HCT116 (cell line): ENCODE measurements around the gene UBE2E1. TPM values are rescaled to one million over a fixed set of nuclear protein-coding genes. Genes with fewer than 3 reads are reported as not detected.

Experiments used
- ATAC-seq: fragments of 200-7000 bp; cut with Tn5 transposase; 2 replicates; pipeline ENCODE4 v1.9.1; 2020; ENCODE audit warnings: mild to moderate bottlenecking, moderate library complexity
- BruUV-seq: library from RNA; stranded (reverse); fragments of 400-500 nt; replicated peaks from 2 replicates; lab custom pipeline; 2021; lab: Mats Ljungman, UMichigan
- CTCF ChIA-PET: fragments of 300-600 bp; sonication (Branson Sonifier 250); formaldehyde crosslinking; loops from one replicate; lab custom pipeline; 2021; ENCODE audit warnings: antibody characterized with exemption; lab: Charles Lee
- POLR2A ChIA-PET: fragments of 300-600, 350-600 bp; sonication (Branson Sonifier 250); formaldehyde crosslinking; loops from one replicate; lab custom pipeline; 2021; ENCODE audit warnings: antibody characterized with exemption; lab: Charles Lee
- RAD21 ChIA-PET, 2 experiments: fragments of 300-600 bp; sonication (Branson Sonifier 250); formaldehyde crosslinking; loops; one replicate each; lab custom pipeline; 2023; ENCODE audit warnings: low total read pairs in 2 of 2; ENCODE audit not compliant: uncharacterized antibody in 2 of 2, unreplicated experiment in 2 of 2, low non-redundant PET in 1 of 2; lab: Charles Lee
- DNase-seq: peaks from one replicate; pipeline ENCODE4 v3.0.0-alpha.2; 2010; ENCODE audit warnings: low read depth, low spot score
- H2AFZ ChIP-seq: fragments of 200-600 bp; shearing (Covaris generic), sonication (generic); 2 replicates; pipeline ENCODE4 v1.6.1; 2017; ENCODE audit warnings: low read depth, mixed run types, mixed read lengths, antibody characterized with exemption, low read length; ENCODE audit not compliant: poor library complexity, severe bottlenecking
- H3K27ac ChIP-seq: 2 replicates; pipeline ENCODE4 v1.5.1; 2012; ENCODE audit warnings: low read depth, low read length
- H3K27me3 ChIP-seq: fragments of 200-600 bp; sonication (generic); 2 replicates; pipeline ENCODE4 v1.6.1; 2016; ENCODE audit warnings: mixed run types, low read length, mixed read lengths; ENCODE audit not compliant: insufficient read depth
- H3K36me3 ChIP-seq, 2 experiments: fragments of 200-500 bp in 1 of 2; fragments of 200-600 bp in 1 of 2; sonication (Bioruptor generic) in 1 of 2; sonication (generic) in 1 of 2; 2 replicates each; pipeline versions ENCODE4 v1.5.1 to v1.6.1; 2014 to 2016; ENCODE audit warnings: low read length in 2 of 2, inconsistent platforms in 1 of 2, mixed read lengths in 1 of 2, mixed run types in 1 of 2; ENCODE audit not compliant: insufficient read depth in 2 of 2, control insufficient read depth in 1 of 2
- H3K4me1 ChIP-seq, 2 experiments: fragments of 200-600 bp in 1 of 2; sonication (generic) in 1 of 2; 2 replicates each; pipeline versions ENCODE4 v1.5.1 to v1.6.1; 2012 to 2017; ENCODE audit warnings: low read length in 2 of 2, inconsistent platforms in 1 of 2, mild to moderate bottlenecking in 1 of 2, mixed read lengths in 1 of 2, mixed run types in 1 of 2, moderate library complexity in 1 of 2; ENCODE audit not compliant: insufficient read depth in 2 of 2, control insufficient read depth in 1 of 2
- H3K4me2 ChIP-seq: fragments of 200-600 bp; sonication (generic); 2 replicates; pipeline ENCODE4 v1.6.1; 2017; ENCODE audit warnings: mixed run types, low read length, mixed read lengths
- H3K4me3 ChIP-seq, 2 experiments: fragments of 200-600 bp in 1 of 2; sonication (generic) in 1 of 2; replicated peaks in 1 of 2; 2 replicates each; pipeline ENCODE4 v1.5.1; 2011 to 2016; ENCODE audit warnings: low read length in 2 of 2, control low read depth in 1 of 2, low read depth in 1 of 2, mild to moderate bottlenecking in 1 of 2, mixed read lengths in 1 of 2, mixed run types in 1 of 2
- H3K79me2 ChIP-seq: fragments of 200-600 bp; sonication (generic); 2 replicates; pipeline ENCODE4 v1.6.1; 2017; ENCODE audit warnings: mild to moderate bottlenecking, mixed run types, low read length, moderate library complexity, mixed read lengths; ENCODE audit not compliant: insufficient read depth
- H3K9ac ChIP-seq: fragments of 200-600 bp; sonication (generic); 2 replicates; pipeline ENCODE4 v1.6.1; 2016; ENCODE audit warnings: low read length, mixed read lengths
- H3K9me2 ChIP-seq: fragments of 200-600 bp; sonication (generic), shearing (Covaris generic); 2 replicates; pipeline ENCODE4 v1.6.1; 2017; ENCODE audit warnings: mixed run types, mild to moderate bottlenecking, moderate library complexity; ENCODE audit not compliant: insufficient read depth
- H3K9me3 ChIP-seq, 2 experiments: fragments of 200-500 bp in 1 of 2; fragments of 200-600 bp in 1 of 2; sonication (Bioruptor generic) in 1 of 2; sonication (generic) in 1 of 2; 2 replicates each; pipeline ENCODE4 v1.6.1; 2014 to 2017; ENCODE audit warnings: low read length in 2 of 2, mixed read lengths in 2 of 2, inconsistent platforms in 1 of 2, low read depth in 1 of 2, mild to moderate bottlenecking in 1 of 2, mixed run types in 1 of 2, moderate library complexity in 1 of 2; ENCODE audit not compliant: control insufficient read depth in 1 of 2, insufficient read depth in 1 of 2
- H4K20me1 ChIP-seq: fragments of 200-600 bp; sonication (generic), shearing (Covaris generic); 2 replicates; pipeline ENCODE4 v1.6.1; 2017; ENCODE audit warnings: mixed run types, mild to moderate bottlenecking, moderate library complexity; ENCODE audit not compliant: insufficient read depth
- ATF3 ChIP-seq: IDR thresholded peaks from 2 replicates; pipeline ENCODE4 v1.6.1; 2012
- CBX3 ChIP-seq: IDR thresholded peaks from 2 replicates; pipeline ENCODE4 v1.6.1; 2012; ENCODE audit warnings: low read depth
- CTCF ChIP-seq, 3 experiments: fragments of 200-600 bp in 1 of 3; sonication (generic) in 1 of 3; IDR thresholded peaks in 2 of 3; conservative IDR thresholded peaks in 1 of 3; 2 replicates each; pipeline ENCODE4 v1.5.1; 2012 to 2017; ENCODE audit warnings: low read depth in 2 of 3, low read length in 2 of 3, antibody characterized with exemption in 1 of 3, borderline replicate concordance in 1 of 3, control low read depth in 1 of 3, mild to moderate bottlenecking in 1 of 3, mixed read lengths in 1 of 3, mixed run types in 1 of 3, moderate library complexity in 1 of 3; ENCODE audit not compliant: insufficient read depth in 1 of 3
- ELF1 ChIP-seq: IDR thresholded peaks from 2 replicates; pipeline ENCODE4 v1.6.1; 2012; ENCODE audit warnings: low read depth, borderline replicate concordance
- EZH2 ChIP-seq: fragments of 200-600 bp; sonication (generic); IDR thresholded peaks from 2 replicates; pipeline ENCODE4 v1.6.1; 2017; ENCODE audit warnings: antibody characterized with exemption, mixed run types
- EZH2phosphoT487 ChIP-seq: fragments of 200-600 bp; IDR thresholded peaks from 2 replicates; pipeline ENCODE4 v1.6.1; 2018; ENCODE audit warnings: antibody characterized with exemption, borderline replicate concordance
- FOSL1 ChIP-seq: IDR thresholded peaks from 2 replicates; pipeline ENCODE4 v1.6.1; 2012; ENCODE audit warnings: low read depth
- JUND ChIP-seq: IDR thresholded peaks from 2 replicates; pipeline ENCODE4 v1.6.1; 2012
- MAX ChIP-seq: IDR thresholded peaks from 2 replicates; pipeline ENCODE4 v1.6.1; 2012
- POLR2A ChIP-seq: IDR thresholded peaks from 2 replicates; pipeline ENCODE4 v1.7.0; 2011; ENCODE audit warnings: borderline replicate concordance; ENCODE audit not compliant: insufficient read depth, insufficient read length; ENCODE audit errors: extremely low read depth
- RAD21 ChIP-seq: IDR thresholded peaks from 2 replicates; pipeline ENCODE4 v1.6.1; 2012; ENCODE audit warnings: low read depth, mild to moderate bottlenecking
- REST ChIP-seq: IDR thresholded peaks from 2 replicates; pipeline ENCODE4 v1.6.1; 2012; ENCODE audit warnings: low read depth
- SIN3A ChIP-seq: IDR thresholded peaks from 2 replicates; pipeline ENCODE4 v1.6.1; 2012; ENCODE audit warnings: low read depth
- SP1 ChIP-seq: IDR thresholded peaks from 2 replicates; pipeline ENCODE4 v1.6.1; 2012; ENCODE audit warnings: low read depth
- SRF ChIP-seq: IDR thresholded peaks from 2 replicates; pipeline ENCODE4 v1.6.1; 2012; ENCODE audit warnings: low read depth
- YY1 ChIP-seq: IDR thresholded peaks from 2 replicates; pipeline ENCODE4 v1.6.1; 2011; ENCODE audit warnings: low read length, low read depth, moderate library complexity, mild to moderate bottlenecking; ENCODE audit not compliant: insufficient replicate concordance; ENCODE audit errors: extremely low read depth
- ZFX ChIP-seq: fragments of 450-650 bp; IDR thresholded peaks from 2 replicates; pipeline ENCODE4 v1.6.1; 2017
- ZNF274 ChIP-seq: fragments of 200-500 bp; sonication (Bioruptor generic); IDR thresholded peaks from 2 replicates; pipeline ENCODE4 v1.6.1; 2014; ENCODE audit warnings: mild to moderate bottlenecking, low read depth, low read length, inconsistent platforms
- intact Hi-C: fragments of 100-400 bp; cut with micrococcal nuclease; formaldehyde crosslinking; loops from 2 replicates; pipeline ENCODE4 v1.10.0; 2022
- total RNA-seq: library from RNA; stranded (reverse); gene quantifications from one replicate; pipeline ENCODE4 v1.2.1, GENCODE V29; 2021; ENCODE audit not compliant: unreplicated experiment

The UBE2E1 gene
- total RNA-seq, 1 experiment from 2014 or later, result 75.1 TPM

GRCh38 chr3:23823620-23824019 lies 17.9 kb downstream of the UBE2E1 start:
- TF ChIP-seq REST (no peak), SP1 (no peak), POLR2A (no peak), ZFX (no peak), ELF1 (no peak), JUND (no peak), EZH2 (no peak), RAD21 (no peak), FOSL1 (no peak), ZNF274 (no peak), YY1 (no peak), SRF (no peak), MAX (no peak), ATF3 (no peak), CBX3 (no peak), EZH2phosphoT487 (no peak), SIN3A (no peak), CTCF (IDR thresholded peaks at IDR 0.05 in 2 of 3, conservative IDR thresholded peaks at IDR 0.05 in 1 of 3; ENCODE audit: borderline replicate concordance in 1 of 3, insufficient read depth in 1 of 3, low read depth in 2 of 3, low read length in 2 of 3) (no peak)
- H3K27ac ChIP-seq, result no peak overlapping the region
- no peaks in the 10 kb centered on the region for H3K9me3 ChIP-seq
- no peak overlapping the region for H3K4me2 ChIP-seq
- no peaks in the 10 kb centered on the region; the same call in 1 of the 2 replicates for H4K20me1 ChIP-seq
- H3K9me2 ChIP-seq, result no peaks in the 10 kb centered on the region
- DNase-seq (no peak), ATAC-seq (no peak)
- CTCF ChIA-PET, result interaction anchor here (1.0 kb wide), 1 partner anchor 13 kb away, joined by 3 read pairs; no protein-coding TSS in a partner anchor
- H3K36me3 ChIP-seq, result no peaks in the 10 kb centered on the region
- POLR2A ChIA-PET, result no interaction called here
- H3K4me3 ChIP-seq, result no peak overlapping the region
- no TSS peak for BruUV-seq
- no peak overlapping the region for H2AFZ ChIP-seq
- H3K4me1 ChIP-seq, result no peaks in the 10 kb centered on the region
- H3K9ac ChIP-seq, result no peak overlapping the region
- H3K79me2 ChIP-seq, result peaks cover 67% of the 10 kb centered on the region
- no peaks in the 10 kb centered on the region for H3K27me3 ChIP-seq
- intact Hi-C loops, result no loop called here
- RAD21 ChIA-PET, result no interaction called here
